Measurements from ENCODE around the gene PPP1R13B. TPM values are rescaled to one million over a fixed set of nuclear protein-coding genes. Genes with fewer than 3 reads are reported as not detected.
A peak's percentile ranks its signal among the peaks of the same experiment; 100 is the strongest.

The PPP1R13B gene
- polyA plus RNA-seq (5.8 to 7.7 TPM (median 6.6 TPM) in 3 replicates), polyA minus RNA-seq (16.2 to 31.2 TPM (median 24.2 TPM) in 3 replicates)
- polyA plus RNA-seq (2011; ENCODE audit: low read depth) = 38.4 TPM
- 5.1 and 5.3 TPM in 2 replicates for polyA plus RNA-seq (2011; cell fraction: cytosol; rRNA removed)
- polyA plus RNA-seq (2011; cell fraction: nucleus; rRNA removed) = 22.3 and 26.6 TPM in 2 replicates
- polyA plus RNA-seq (2012; ENCODE audit: low replicate concordance) = 7.5 and 13.0 TPM in 2 replicates
- polyA minus RNA-seq (2011; cell fraction: cytosol; rRNA and poly(A)+ RNA removed) = 5.0 TPM
- 15.7 and 23.7 TPM in 2 replicates for polyA minus RNA-seq (2011; cell fraction: nucleus; rRNA and poly(A)+ RNA removed)

- dilution Hi-C loops (cut with MboI; ENCODE audit: extremely low pct_ligation_motif_present, low sequenced_read_pairs) = no loop called here
- peaks cover 28% of the 10 kb centered on the region for H3K79me2 ChIP-seq (ENCODE audit: control insufficient read depth, insufficient read depth, low read length)
These were observed at the start of gene PPP1R13B for GRCh38 chr14:103847451-103848174. Gene PPP1R13B, minus strand, starts transcription at chr14:103847575. Its CDS starts 268 bp downstream, at chr14:103847307.

GRCh38 chr14:103896578-103896977 is 49.2 kb upstream of the PPP1R13B start:
- Histone ChIP-seq H3K27ac (ENCODE audit: control insufficient read depth, insufficient read depth, low read length) (no peak overlapping the region), H4K20me1 (ENCODE audit: control insufficient read depth, extremely low read depth, insufficient read depth, low read length) (no peaks in the 10 kb centered on the region), H3K9me1 (ENCODE audit: control insufficient read depth, extremely low read depth, insufficient read depth, low read length) (no peaks in the 10 kb centered on the region), H3K4me2 (ENCODE audit: control insufficient read depth, extremely low read depth, insufficient read depth, low read depth, low read length) (no peak overlapping the region), H3K9me3 (ENCODE audit: control insufficient read depth, low read depth, low read length) (no peaks in the 10 kb centered on the region), H3K9ac (ENCODE audit: control insufficient read depth, extremely low read depth, insufficient read depth, low read length) (no peak overlapping the region), H3K4me1 (ENCODE audit: control insufficient read depth, extremely low read depth, insufficient read depth, low read length) (peaks cover 11% of the 10 kb centered on the region), H2AFZ (ENCODE audit: control insufficient read depth, low read length) (no peak overlapping the region), H3K4me3 (ENCODE audit: control insufficient read depth in 2 of 3, extremely low read depth in 1 of 3, insufficient read depth in 2 of 3, low read depth in 1 of 3, low read length in 3 of 3) (no peak overlapping the region), H3K79me2 (ENCODE audit: control insufficient read depth, insufficient read depth, low read length) (no peaks in the 10 kb centered on the region), H3K36me3 (ENCODE audit: control insufficient read depth in 2 of 2, extremely low read depth in 1 of 2, insufficient read depth in 2 of 2, low read length in 2 of 2) (no peaks in the 10 kb centered on the region), H3K27me3 (ENCODE audit: control insufficient read depth, extremely low read depth, insufficient read depth, low read length) (no peaks in the 10 kb centered on the region)
- FAIRE-seq = no peak
- no peak for DNase-seq (ENCODE audit: low read depth, low spot score)
- TF ChIP-seq CTCF (optimal IDR thresholded peaks at IDR 0.05 in 1 of 3, IDR thresholded peaks at IDR 0.05 in 1 of 3, conservative IDR thresholded peaks at IDR 0.05 in 1 of 3; ENCODE audit: extremely low read depth in 1 of 3, insufficient read depth in 2 of 3, low read length in 3 of 3) (no peak), EZH2 (IDR thresholded peaks at IDR 0.05; ENCODE audit: low read length) (no peak)
- dilution Hi-C loops (cut with MboI; ENCODE audit: extremely low pct_ligation_motif_present, low sequenced_read_pairs) = no loop called here

More at GRCh38 chr14:103847451-103848174, at the start of gene PPP1R13B:
- H3K36me3 ChIP-seq (ENCODE audit: control insufficient read depth in 2 of 2, extremely low read depth in 1 of 2, insufficient read depth in 2 of 2, low read length in 2 of 2) = peaks cover 0 to 4% of the 10 kb centered on the region in 2 experiments
- peak within 1 kb of the TSS; percentile 75 to 89 (median 88) for H3K4me3 ChIP-seq (ENCODE audit: control insufficient read depth in 2 of 3, extremely low read depth in 1 of 3, insufficient read depth in 2 of 3, low read depth in 1 of 3, low read length in 3 of 3)
- no peaks in the 10 kb centered on the region for H4K20me1 ChIP-seq (ENCODE audit: control insufficient read depth, extremely low read depth, insufficient read depth, low read length)
- DNase-seq (ENCODE audit: low read depth, low spot score) (no peak), FAIRE-seq (no peak)
- peak within 1 kb of the TSS; percentile 93 for H3K4me2 ChIP-seq (ENCODE audit: control insufficient read depth, extremely low read depth, insufficient read depth, low read depth, low read length)
- H3K27me3 ChIP-seq (ENCODE audit: control insufficient read depth, extremely low read depth, insufficient read depth, low read length) = no peaks in the 10 kb centered on the region
- H3K9ac ChIP-seq (ENCODE audit: control insufficient read depth, extremely low read depth, insufficient read depth, low read length) = peak within 1 kb of the TSS; percentile 73
- peak within 1 kb of the TSS; percentile 75 for H2AFZ ChIP-seq (ENCODE audit: control insufficient read depth, low read length)
- H3K4me1 ChIP-seq (ENCODE audit: control insufficient read depth, extremely low read depth, insufficient read depth, low read length) = peaks cover 23% of the 10 kb centered on the region
- TF ChIP-seq CTCF (optimal IDR thresholded peaks at IDR 0.05 in 1 of 3, IDR thresholded peaks at IDR 0.05 in 1 of 3, conservative IDR thresholded peaks at IDR 0.05 in 1 of 3; ENCODE audit: extremely low read depth in 1 of 3, insufficient read depth in 2 of 3, low read length in 3 of 3) (no peak), EZH2 (IDR thresholded peaks at IDR 0.05; ENCODE audit: low read length) (no peak)
- H3K27ac ChIP-seq (ENCODE audit: control insufficient read depth, insufficient read depth, low read length) = peak within 1 kb of the TSS; percentile 42
- no peaks in the 10 kb centered on the region for H3K9me1 ChIP-seq (ENCODE audit: control insufficient read depth, extremely low read depth, insufficient read depth, low read length)
- H3K9me3 ChIP-seq (ENCODE audit: control insufficient read depth, low read depth, low read length) = no peaks in the 10 kb centered on the region
